Measurements from ENCODE around the gene KIDINS220. TPM values are rescaled to one million over a fixed set of nuclear protein-coding genes. Genes with fewer than 3 reads are reported as not detected.

KIDINS220 gene
- total and polyA plus RNA-seq, 2 of the 13 experiments (the other 11 are each of a cell fraction or from before 2014, with no cell fraction given) = 25.2 to 32.3 TPM

DNA sequence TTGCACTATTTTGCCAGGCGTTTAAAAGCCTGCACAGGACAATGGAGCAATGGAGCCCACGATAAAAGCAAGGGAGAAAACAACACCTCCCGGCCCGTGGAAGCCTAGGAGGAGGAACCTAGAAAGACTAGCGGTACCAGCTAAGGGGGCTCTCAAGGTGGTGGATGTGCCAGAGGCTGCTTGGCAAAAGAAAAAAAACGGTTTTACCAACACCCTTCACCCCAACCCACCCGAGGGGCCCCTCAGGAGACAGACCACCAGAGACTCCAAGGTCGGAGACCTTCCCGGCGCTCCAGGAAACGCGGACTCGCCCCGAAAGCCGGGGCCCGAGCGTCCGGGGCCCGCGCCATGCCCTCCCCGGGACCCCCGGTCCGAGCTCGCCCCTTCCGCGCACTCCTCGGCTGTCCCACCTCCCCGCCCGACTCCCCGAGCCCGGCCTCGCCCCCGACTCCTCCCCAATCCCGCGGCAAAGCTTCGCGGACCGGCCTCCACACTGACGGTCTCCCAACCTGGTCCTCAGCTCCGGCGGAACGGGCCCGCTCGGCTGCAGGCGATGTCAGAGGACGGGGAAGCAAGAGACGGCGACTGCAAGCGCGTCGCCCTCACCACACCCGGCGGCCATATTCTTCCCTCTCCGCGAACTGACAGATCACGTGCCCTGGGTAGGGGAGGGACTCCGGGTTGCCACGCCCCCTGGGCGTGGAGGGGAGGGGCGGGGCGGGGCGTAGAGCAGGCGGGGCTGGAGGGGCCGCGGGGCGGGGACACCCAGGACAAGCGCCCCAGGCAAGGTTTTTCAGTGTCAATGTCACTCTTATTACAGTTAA lies at the start of gene KIDINS220 (continued):
- TF ChIP-seq ZNF672 (CRISPR knock-in tag; IDR thresholded peaks at IDR 0.05) (0 out of 2 replicates have a peak, but pooled peaks have one; percentile 34), RFXANK (CRISPR knock-in tag; IDR thresholded peaks at IDR 0.05) (no peak), SOX13 (IDR thresholded peaks at IDR 0.05) (no peak), SOX13 (CRISPR knock-in tag; conservative IDR thresholded peaks at IDR 0.05 in 1 of 2, IDR thresholded peaks at IDR 0.05 in 1 of 2) (peak in 1 of 2 experiments; percentile 12; a peak in 1 of 4 replicates), POLR2A (IDR thresholded peaks at IDR 0.05; ENCODE audit: insufficient read depth in 1 of 2, low read depth in 2 of 2, low read length in 2 of 2) (peak; percentile 85 to 95), IRF2 (CRISPR knock-in tag; IDR thresholded peaks at IDR 0.05) (peak; percentile 70), MAZ (IDR thresholded peaks at IDR 0.05; ENCODE audit: borderline replicate concordance, low read depth, low read length) (peak; percentile 60; the same call in 1 of the 2 replicates), MAZ (CRISPR knock-in tag; IDR thresholded peaks at IDR 0.05; ENCODE audit: low read depth) (peak; percentile 93), ZSCAN21 (CRISPR knock-in tag; IDR thresholded peaks at IDR 0.05; ENCODE audit: borderline replicate concordance) (peak; percentile 70; the same call in 1 of the 2 replicates), ZNF652 (CRISPR knock-in tag; IDR thresholded peaks at IDR 0.05; ENCODE audit: borderline replicate concordance, low read depth) (no peak), SPEN (CRISPR knock-in tag; IDR thresholded peaks at IDR 0.05; ENCODE audit: low read depth) (peak; percentile 69), SOX5 (CRISPR knock-in tag; IDR thresholded peaks at IDR 0.05; ENCODE audit: borderline replicate concordance) (peak; percentile 48; the same call in 1 of the 2 replicates), ZNF598 (CRISPR knock-in tag; IDR thresholded peaks at IDR 0.05; ENCODE audit: borderline replicate concordance) (peak; percentile 74; the same call in 1 of the 2 replicates), ZNF484 (CRISPR knock-in tag; IDR thresholded peaks at IDR 0.05; ENCODE audit: borderline replicate concordance, low read depth) (no peak), ZNF274 (CRISPR knock-in tag; IDR thresholded peaks at IDR 0.05) (peak; percentile 84; the same call in 1 of the 2 replicates), ARHGAP35 (CRISPR knock-in tag; IDR thresholded peaks at IDR 0.05; ENCODE audit: borderline replicate concordance) (no peak; the same call in 1 of the 2 replicates), ZNF460 (CRISPR knock-in tag; IDR thresholded peaks at IDR 0.05; ENCODE audit: borderline replicate concordance) (0 out of 2 replicates have a peak, but pooled peaks have one; percentile 24), ZNF883 (CRISPR knock-in tag; IDR thresholded peaks at IDR 0.05; ENCODE audit: not compliant biosample characterization) (peak; percentile 48)
- TF ChIP-seq, protein P1, sequence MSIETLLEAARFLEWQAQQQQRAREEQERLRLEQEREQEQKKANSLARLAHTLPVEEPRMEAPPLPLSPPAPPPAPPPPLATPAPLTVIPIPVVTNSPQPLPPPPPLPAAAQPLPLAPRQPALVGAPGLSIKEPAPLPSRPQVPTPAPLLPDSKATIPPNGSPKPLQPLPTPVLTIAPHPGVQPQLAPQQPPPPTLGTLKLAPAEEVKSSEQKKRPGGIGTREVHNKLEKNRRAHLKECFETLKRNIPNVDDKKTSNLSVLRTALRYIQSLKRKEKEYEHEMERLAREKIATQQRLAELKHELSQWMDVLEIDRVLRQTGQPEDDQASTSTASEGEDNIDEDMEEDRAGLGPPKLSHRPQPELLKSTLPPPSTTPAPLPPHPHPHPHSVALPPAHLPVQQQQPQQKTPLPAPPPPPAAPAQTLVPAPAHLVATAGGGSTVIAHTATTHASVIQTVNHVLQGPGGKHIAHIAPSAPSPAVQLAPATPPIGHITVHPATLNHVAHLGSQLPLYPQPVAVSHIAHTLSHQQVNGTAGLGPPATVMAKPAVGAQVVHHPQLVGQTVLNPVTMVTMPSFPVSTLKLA (IDR thresholded peaks at IDR 0.05) = peak; percentile 41
- TF ChIP-seq, protein P2, sequence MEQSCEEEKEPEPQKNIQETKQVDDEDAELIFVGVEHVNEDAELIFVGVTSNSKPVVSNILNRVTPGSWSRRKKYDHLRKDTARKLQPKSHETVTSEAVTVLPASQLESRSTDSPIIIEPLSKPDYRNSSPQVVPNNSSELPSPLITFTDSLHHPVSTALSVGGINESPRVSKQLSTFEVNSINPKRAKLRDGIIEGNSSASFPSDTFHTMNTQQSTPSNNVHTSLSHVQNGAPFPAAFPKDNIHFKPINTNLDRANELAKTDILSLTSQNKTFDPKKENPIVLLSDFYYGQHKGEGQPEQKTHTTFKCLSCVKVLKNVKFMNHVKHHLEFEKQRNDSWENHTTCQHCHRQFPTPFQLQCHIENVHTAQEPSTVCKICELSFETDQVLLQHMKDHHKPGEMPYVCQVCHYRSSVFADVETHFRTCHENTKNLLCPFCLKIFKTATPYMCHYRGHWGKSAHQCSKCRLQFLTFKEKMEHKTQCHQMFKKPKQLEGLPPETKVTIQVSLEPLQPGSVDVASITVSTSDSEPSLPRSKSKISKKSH (CRISPR knock-in tag; IDR thresholded peaks at IDR 0.05; ENCODE audit: borderline replicate concordance) = peak; percentile 70; the same call in 1 of the 2 replicates
- TF ChIP-seq, protein P3, sequence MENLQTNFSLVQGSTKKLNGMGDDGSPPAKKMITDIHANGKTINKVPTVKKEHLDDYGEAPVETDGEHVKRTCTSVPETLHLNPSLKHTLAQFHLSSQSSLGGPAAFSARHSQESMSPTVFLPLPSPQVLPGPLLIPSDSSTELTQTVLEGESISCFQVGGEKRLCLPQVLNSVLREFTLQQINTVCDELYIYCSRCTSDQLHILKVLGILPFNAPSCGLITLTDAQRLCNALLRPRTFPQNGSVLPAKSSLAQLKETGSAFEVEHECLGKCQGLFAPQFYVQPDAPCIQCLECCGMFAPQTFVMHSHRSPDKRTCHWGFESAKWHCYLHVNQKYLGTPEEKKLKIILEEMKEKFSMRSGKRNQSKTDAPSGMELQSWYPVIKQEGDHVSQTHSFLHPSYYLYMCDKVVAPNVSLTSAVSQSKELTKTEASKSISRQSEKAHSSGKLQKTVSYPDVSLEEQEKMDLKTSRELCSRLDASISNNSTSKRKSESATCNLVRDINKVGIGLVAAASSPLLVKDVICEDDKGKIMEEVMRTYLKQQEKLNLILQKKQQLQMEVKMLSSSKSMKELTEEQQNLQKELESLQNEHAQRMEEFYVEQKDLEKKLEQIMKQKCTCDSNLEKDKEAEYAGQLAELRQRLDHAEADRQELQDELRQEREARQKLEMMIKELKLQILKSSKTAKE (CRISPR knock-in tag; IDR thresholded peaks at IDR 0.05; ENCODE audit: borderline replicate concordance) = peak; percentile 49
- TF ChIP-seq, protein P4, sequence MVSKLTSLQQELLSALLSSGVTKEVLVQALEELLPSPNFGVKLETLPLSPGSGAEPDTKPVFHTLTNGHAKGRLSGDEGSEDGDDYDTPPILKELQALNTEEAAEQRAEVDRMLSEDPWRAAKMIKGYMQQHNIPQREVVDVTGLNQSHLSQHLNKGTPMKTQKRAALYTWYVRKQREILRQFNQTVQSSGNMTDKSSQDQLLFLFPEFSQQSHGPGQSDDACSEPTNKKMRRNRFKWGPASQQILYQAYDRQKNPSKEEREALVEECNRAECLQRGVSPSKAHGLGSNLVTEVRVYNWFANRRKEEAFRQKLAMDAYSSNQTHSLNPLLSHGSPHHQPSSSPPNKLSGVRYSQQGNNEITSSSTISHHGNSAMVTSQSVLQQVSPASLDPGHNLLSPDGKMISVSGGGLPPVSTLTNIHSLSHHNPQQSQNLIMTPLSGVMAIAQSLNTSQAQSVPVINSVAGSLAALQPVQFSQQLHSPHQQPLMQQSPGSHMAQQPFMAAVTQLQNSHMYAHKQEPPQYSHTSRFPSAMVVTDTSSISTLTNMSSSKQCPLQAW (CRISPR knock-in tag; IDR thresholded peaks at IDR 0.05) = peak; percentile 60

Data from HepG2 (cell line).